ENCODE results near the gene VAMP5. TPM values are rescaled to one million over a fixed set of nuclear protein-coding genes. Genes with fewer than 3 reads are reported as not detected.
A peak's percentile ranks its signal among the peaks of the same experiment; 100 is the strongest.

Gene VAMP5
- total and polyA plus RNA-seq, 9 of the 15 experiments (the other 6 are each of a cell fraction or from before 2014, with no cell fraction given) = 0.54 to 1.9 (median 1.5) TPM; not detected in 2

- Histone ChIP-seq H3K4me3 (no peak overlapping the region), H3K4me1 (replicated peaks in 1 of 2; ENCODE audit: control insufficient read depth in 2 of 2, insufficient read depth in 2 of 2, low read length in 2 of 2) (peaks cover 0 to 22% of the 10 kb centered on the region in 2 experiments; a peak in 3 of 5 replicates), H3K27ac (ENCODE audit: extremely low read depth, low read depth, low read length) (no peak overlapping the region; the same call in 2 of the 3 replicates), H3K4me2 (ENCODE audit: insufficient read depth, low read length) (no peak overlapping the region), H3K79me2 (ENCODE audit: control insufficient read depth, insufficient read depth, low read length) (peaks cover 26% of the 10 kb centered on the region), H3K9me3 (replicated peaks; ENCODE audit: control insufficient read depth, insufficient read depth, low read depth, low read length) (no peaks in the 10 kb centered on the region), H3K27me3 (ENCODE audit: control insufficient read depth in 2 of 2, insufficient read depth in 2 of 2, low read length in 2 of 2) (no peaks in the 10 kb centered on the region), H3K9ac (ENCODE audit: insufficient read depth in 1 of 2, low read depth in 2 of 2, low read length in 2 of 2) (no peak overlapping the region), H2AFZ (ENCODE audit: low read depth, low read length) (no peak overlapping the region), H4K20me1 (replicated peaks; ENCODE audit: control insufficient read depth, insufficient read depth, low read length) (peaks cover 29% of the 10 kb centered on the region), H3K9me1 (ENCODE audit: control insufficient read depth, insufficient read depth, low read length) (peaks cover 3% of the 10 kb centered on the region), H3K36me3 (ENCODE audit: control insufficient read depth, insufficient read depth, low read length) (peaks cover 72% of the 10 kb centered on the region)
- 55% methylated on average over 5 of the region's 5 CpGs for WGBS (ENCODE audit: insufficient coverage, low coverage, missing lambda C conversion rate)
- DNase-seq (ENCODE audit: extremely low read depth in 1 of 4, low spot score in 3 of 4) (peak in 2 of 4 experiments; percentile 30 to 61), FAIRE-seq (no peak), ATAC-seq (peak; percentile 64)
- ChIA-PET POLR2A (interaction anchor here (0.6 to 24.3 kb wide), 20 partner anchors 10 to 443 kb away, joined by 3 to 1576 read pairs (median 4); partner anchors contain the start of genes C2orf68, CAPG, GGCX and SH2D6), CTCF (ENCODE audit: low intra/inter-chr PET ratio) (interaction anchor here (0.6 kb wide), 1 partner anchor 29 kb away, joined by 3 read pairs; no protein-coding TSS in a partner anchor)
- no TSS peak for BruUV-seq (replicated peaks)
- intact Hi-C loops (cut with micrococcal nuclease) = loop anchor here (1.0 kb wide), 1 partner anchor 126 kb away; no protein-coding TSS in a partner anchor
- in situ Hi-C loops (cut with MboI) = no loop called here
- TF ChIP-seq ZNF143 (CRISPR knock-in tag; IDR thresholded peaks at IDR 0.05) (no peak), ZKSCAN3 (CRISPR knock-in tag; IDR thresholded peaks at IDR 0.05) (no peak), CHD2 (IDR thresholded peaks at IDR 0.05; ENCODE audit: low read depth, low read length) (no peak; the same call in 1 of the 2 replicates), RFX7 (CRISPR knock-in tag; IDR thresholded peaks at IDR 0.05) (no peak), MTF1 (CRISPR knock-in tag; IDR thresholded peaks at IDR 0.05; ENCODE audit: borderline replicate concordance) (no peak), ZFX (CRISPR knock-in tag; IDR thresholded peaks at IDR 0.05) (peak; percentile 6; the same call in 1 of the 2 replicates), SIN3A (IDR thresholded peaks at IDR 0.05; ENCODE audit: borderline replicate concordance in 2 of 2, control insufficient read depth in 1 of 2, low read depth in 2 of 2, low read length in 2 of 2) (no peak), PCBP2 (IDR thresholded peaks at IDR 0.05; ENCODE audit: low read depth, low read length, poor library complexity, severe bottlenecking) (no peak), MAFK (IDR thresholded peaks at IDR 0.05; ENCODE audit: low read length) (no peak), RBM15 (IDR thresholded peaks at IDR 0.05; ENCODE audit: insufficient read depth, low read length) (no peak), TAL1 (IDR thresholded peaks at IDR 0.05) (no peak), PATZ1 (CRISPR knock-in tag; IDR thresholded peaks at IDR 0.05; ENCODE audit: borderline replicate concordance) (no peak)
These were observed 38.4 kb upstream of the VAMP5 start for GRCh38 chr2:85545780-85546240.

Data from K562 (cell line).